Stimulated activated CD8-positive, alpha-beta memory T cell treated with anti-CD3 and anti-CD28 coated beads, Interleukin-4, amount 100 ng/mL, for 1 hour (primary cell): ENCODE data around the gene ERMP1.
"Not testable (repeated sequence)": the region's sequence is repeated elsewhere in the genome, so short reads cannot be mapped to it uniquely, and the experiment has no call there.

ENCODE experiments used
- DNase-seq, 2 donors: peaks; one replicate each; pipeline ENCODE4 v3.0.0-alpha.2; 2020; ENCODE audit warnings: low read depth in 2 of 2, low spot score in 1 of 2

The ERMP1 gene, protein sequence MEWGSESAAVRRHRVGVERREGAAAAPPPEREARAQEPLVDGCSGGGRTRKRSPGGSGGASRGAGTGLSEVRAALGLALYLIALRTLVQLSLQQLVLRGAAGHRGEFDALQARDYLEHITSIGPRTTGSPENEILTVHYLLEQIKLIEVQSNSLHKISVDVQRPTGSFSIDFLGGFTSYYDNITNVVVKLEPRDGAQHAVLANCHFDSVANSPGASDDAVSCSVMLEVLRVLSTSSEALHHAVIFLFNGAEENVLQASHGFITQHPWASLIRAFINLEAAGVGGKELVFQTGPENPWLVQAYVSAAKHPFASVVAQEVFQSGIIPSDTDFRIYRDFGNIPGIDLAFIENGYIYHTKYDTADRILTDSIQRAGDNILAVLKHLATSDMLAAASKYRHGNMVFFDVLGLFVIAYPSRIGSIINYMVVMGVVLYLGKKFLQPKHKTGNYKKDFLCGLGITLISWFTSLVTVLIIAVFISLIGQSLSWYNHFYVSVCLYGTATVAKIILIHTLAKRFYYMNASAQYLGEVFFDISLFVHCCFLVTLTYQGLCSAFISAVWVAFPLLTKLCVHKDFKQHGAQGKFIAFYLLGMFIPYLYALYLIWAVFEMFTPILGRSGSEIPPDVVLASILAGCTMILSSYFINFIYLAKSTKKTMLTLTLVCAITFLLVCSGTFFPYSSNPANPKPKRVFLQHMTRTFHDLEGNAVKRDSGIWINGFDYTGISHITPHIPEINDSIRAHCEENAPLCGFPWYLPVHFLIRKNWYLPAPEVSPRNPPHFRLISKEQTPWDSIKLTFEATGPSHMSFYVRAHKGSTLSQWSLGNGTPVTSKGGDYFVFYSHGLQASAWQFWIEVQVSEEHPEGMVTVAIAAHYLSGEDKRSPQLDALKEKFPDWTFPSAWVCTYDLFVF

DNA sequence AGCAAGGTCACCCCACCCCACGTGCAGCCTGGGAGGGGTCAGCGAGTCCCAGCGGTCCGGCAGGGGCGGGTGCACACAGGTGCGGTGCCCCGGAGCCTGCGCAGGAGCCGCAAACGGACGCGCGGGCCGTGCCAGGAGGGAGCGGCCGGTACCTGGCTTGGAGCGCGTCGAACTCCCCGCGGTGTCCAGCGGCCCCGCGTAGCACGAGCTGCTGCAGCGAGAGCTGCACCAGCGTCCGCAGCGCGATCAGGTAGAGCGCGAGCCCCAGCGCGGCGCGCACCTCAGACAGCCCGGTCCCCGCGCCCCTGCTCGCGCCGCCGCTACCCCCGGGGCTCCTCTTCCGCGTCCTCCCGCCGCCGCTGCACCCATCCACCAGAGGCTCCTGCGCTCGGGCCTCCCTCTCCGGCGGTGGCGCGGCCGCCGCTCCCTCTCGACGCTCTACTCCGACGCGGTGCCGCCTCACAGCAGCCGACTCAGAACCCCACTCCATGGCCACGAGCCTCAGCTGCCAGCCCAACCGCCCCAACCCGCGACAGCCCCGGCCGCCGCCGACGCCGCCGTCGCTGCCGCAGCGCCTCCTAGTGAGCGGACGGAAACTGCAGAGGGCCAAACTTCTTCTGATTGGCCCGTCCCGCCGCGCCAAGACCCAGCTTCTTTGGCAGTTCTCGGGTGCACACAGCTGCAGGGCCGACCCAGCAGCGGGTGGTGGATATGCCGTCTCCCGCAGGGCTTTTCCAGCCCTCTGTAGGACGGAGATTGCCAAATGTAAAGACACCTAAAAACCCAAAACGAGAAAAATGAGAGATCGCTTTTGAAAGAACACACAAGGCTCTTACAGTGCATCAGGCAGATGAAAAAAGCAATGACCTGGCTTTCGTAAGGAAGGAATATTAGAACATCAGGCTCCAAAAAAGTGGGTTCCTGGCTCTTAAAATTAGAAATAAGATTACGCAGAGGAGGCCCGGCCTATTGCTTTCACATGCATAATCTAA is at the start of gene ERMP1:
Gene ERMP1, minus strand, starts transcription at position 580 of the 992 bp plus-strand sequence. Its CDS starts 90 bp downstream, at position 490.
- peak; percentile 75 to 82 for DNase-seq

DNA sequence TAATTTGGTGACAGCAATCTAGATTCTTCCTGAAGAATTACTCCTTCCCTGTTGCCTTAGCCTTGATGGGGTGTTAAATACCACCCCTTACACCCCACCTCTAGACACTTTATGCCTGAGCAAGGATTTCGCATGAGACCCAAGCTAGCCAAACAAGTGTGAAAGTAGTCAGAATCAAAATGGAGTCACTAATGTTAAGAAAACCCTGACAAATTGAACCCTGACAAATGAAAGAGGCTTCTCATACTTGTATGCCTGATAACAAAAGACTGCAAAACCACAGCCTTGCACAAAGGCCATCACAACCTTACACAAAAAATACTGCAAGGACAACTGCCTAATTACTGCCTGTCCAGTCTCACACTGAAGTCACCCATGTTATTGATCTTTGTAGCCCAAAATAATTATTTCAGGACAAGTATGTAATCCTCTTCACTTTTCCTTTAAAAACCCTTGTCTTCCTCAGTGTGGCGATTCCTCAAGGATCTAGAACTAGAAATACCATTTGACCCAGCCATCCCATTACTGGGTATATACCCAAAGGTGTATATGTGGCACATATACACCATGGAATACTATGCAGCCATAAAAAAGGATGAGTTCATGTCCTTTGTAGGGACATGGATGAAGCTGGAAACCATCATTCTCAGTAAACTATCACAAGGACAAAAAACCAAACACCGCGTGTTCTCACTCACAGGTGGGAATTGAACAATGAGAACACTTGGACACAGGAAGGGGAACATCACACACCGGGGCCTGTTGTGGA is 49.5 kb upstream of the ERMP1 start:
- not testable (repeated sequence) for DNase-seq

DNA sequence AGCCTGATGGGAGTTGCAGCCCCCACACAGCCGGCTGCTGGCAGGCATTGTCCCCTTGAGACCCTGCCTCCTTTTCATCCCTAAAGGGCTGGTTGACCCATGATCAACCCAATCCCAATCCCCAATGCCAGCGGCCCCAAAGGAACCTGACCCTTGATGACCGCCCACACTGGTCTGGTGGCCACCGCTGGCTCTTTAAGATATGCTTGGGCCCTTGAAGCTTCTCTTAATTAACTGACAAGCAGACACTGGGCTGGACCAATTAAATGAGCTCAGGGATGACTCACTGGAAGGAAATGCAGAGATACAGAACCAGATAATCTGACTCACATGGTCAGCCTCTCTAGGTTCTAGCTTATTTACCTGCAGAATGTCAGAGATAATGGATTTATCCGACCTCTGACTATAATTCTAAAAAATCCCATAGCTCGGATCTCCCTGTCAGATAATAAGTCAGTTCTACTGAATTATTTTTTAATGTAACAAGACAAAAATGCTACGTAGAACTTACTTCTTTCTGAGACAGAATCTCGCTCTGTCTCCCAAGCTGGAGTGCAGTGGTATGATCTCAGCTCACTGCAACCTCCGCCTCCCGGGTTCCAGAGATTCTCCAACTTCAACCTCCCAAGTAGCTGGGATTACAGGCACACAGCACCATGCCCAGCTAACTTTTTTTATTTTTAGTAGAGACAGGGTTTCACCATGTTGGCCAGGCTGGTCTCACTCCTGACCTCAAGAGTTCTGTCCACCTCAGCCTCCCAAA is 46.7 kb upstream of the ERMP1 start:
- no peak for DNase-seq

DNA sequence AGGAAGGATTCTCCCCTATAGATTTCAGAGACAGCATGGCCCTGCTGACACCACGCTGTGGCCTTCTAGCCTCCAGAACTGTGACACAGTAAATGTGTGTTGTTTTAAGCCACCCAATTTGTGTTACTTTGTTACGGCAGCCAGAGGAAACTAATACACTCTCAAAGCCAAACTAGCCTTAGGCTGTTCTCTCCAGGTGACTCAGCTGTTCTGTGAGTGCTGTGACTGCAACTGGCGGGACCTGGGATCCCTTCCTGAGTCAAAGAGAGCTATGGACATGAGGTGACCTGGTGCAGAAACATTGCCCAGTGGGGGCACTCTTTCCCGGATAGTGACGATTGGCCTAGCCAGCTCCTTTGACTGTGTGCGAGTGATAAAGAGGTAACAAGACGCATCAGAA is 43.8 kb upstream of the ERMP1 start:
- DNase-seq, result no peak

DNA sequence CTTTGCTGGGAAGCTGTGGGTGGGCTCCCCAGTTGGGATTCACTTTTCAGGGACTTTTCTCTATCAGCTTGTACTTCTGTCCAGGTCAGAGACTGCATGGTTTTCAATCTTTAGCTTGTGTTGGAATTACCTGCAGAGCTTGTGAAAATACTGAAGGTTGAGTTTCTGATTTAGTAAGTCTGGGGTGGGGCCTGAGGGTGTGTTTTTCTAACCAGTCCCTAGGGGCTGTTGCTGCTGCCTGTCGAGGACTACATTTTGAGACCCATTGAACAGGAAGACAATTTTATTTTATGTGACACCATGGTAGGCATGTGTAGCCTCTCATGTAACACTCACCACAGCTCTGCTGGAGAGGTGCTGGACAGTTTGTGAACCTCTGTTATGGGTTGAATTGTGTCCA is 43.1 kb upstream of the ERMP1 start:
- no peak for DNase-seq

DNA sequence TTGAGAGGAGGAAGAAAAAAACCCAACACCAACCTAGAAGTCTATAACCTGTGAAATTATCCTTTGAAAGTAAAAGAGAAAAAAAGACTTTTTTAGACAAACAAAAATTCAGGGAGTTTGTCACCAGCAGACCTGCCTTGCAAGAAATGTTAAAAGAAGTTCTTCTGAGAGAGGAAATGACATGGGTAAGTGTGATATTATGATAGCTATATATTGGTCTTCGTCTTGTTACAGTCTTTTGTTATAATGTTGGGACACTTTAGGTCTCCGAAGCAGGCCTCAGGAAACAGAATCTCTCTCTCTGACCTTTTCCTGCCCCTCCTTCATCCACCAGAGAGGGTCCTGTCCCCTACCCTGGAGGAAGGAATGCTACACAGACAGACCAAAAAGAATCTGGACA is 41.1 kb upstream of the ERMP1 start:
- DNase-seq, result no peak

DNA sequence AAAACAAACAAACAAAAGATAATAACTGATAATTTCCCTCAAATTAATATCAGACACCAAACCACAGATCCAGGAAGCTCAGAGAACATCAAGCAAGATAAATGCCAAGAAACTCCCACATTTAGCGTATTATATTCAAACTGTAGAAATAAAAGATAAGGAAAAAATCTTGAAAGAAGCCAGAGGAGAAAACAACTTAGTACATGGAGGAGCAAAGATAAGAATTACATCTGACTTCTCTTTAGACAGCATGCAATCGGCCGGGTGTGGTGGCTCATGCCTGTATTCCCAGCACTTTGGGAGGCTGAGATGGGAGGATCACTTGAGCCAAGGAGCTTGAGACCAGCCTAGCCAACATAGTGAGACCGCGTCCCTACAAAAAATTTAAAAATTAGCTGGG is 40.5 kb upstream of the ERMP1 start:
- no peak for DNase-seq

DNA sequence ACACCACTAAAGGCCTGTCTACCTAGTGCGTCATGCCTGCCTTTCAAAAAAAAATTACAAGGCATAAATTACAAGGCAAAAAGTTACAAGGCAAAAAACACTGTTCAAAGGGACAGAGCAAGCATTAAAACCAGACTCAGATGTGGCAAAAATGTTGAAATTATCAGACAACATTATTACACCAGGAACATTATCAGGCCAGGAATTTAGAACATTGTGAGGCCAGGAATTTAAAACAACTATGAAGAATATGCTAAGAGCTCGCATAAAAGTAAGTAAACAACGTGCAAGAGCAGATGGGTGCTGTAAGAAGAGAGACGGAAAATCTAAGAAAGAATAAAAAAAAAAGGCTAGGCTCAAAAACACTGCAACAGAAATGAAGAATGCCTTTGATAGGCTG is 39.6 kb upstream of the ERMP1 start:
- DNase-seq, result no peak

DNA sequence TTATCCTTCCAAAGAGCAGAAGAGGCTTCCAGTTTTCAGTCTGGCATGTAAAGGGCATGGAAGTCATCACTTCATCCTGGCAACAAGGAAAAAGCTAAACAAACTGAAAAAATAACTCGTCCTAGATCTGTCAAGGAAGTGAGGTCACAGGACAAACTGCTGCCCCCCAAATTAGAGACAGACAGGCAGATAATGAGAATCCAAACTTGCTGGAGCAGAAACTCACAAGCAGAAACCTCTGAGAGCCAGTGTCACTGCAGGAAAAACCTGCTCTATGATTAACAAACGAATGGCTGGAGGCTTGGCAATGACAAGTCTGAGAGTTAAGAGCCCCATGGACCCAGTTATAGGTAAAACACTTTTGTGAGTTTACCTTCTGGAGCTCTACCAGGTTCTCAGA is 38.9 kb upstream of the ERMP1 start:
- no peak for DNase-seq

DNA sequence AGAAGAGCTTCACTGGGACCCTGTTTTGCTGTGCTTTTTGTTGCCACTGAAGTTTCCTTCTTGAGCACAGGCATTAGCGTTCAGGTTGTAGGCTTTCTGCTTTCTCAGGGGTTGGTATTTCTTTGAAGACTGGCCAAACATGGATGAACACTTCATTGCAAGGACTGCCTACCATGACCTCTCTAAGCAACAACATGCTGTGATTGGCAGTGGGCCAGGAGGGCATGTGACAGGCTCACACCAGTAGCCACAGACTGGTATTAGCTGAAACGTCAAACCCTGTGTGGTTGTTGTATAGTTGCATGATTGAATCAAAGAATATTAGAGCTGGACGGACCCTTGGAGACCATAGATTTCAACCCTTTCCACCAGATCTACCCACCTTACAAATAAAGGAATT is 37.8 kb upstream of the ERMP1 start:
- DNase-seq, result no peak

DNA sequence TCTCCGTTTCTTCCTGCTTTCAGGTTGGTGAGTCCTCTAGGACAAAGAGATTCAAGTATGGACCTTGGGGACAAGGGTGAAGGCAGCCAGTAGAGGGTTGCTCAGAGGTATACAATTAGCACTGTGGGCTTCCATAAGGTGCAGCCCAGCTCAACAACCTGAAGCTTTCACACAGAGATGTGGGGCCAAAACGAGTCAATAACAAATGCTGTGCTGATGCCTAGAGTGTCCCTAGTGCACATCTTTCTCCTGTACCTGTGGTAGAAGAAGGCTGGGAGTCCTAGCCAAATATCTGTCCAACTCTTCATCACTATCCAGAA is 37.1 kb upstream of the ERMP1 start:
- DNase-seq, result no peak

DNA sequence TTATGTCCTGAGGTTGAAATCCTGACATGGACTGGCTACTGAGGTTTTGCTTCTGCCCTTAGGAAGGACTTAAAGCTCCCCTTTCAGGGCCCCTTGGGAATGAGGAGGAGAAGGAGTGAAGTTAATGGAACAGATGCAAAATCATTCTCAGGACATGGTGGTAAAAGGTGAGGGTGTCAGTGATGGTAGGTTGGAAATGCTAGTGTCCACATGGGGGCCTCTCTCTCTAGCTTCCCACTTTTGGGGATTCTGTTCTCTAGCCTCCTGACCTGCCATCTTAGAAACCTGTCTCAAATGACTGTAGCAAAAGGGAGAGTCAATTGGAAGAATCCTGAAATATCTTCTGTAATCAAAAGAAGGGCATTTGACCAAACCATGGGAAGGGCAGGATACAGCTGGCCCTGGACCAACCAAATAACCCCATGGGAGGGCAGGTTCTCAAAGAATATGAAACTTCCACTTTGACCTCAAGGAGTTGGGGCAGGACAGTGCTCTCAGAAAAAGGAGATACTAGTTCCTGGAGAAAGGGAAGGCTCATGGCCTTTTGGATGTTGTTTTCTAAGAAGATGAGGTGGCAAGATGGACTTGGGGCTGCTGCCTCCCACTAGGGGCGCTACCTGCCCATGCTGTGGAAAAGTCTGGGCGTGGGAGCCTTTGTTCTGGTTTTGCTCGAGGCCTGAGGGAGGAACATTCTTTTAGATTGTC is 36.5 kb upstream of the ERMP1 start:
- no peak for DNase-seq

DNA sequence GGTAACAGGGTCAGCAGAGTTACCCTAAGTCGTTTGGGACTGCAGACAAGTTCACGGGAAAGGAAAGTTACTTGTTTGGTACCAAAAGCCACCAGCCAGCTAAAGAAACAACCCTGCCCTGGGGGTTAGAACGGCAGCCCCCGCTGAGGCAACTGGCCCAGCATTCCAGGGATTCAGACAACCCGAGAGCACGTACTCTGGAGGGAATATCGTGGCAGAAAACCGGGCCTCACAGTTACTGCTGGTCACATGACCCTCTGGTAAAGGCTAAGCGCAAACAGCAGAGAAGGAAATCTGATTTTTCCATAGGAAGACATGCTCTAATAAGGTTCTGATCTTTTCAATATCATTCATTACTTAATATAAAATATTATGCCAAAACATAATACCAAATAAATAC is 35.3 kb upstream of the ERMP1 start:
- DNase-seq, result no peak

DNA sequence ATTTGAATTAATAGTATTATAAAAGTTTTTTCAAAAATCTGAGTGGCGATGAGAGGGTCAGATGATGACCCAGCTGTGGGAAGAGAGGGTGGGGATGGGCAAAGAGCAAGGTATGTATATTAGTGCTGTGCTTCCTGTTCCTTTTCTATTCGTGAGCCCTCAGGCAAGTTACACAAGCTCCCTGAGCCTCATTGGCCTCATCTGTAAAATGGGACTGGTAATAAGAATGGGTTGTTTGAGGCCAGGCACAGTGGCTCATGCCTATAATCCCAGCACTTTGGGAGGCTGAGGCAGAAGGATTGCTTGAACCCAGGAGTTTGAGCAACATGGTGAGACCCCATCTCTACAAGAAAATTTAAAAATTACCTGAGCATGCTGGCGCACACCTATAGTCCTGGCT is 33.8 kb upstream of the ERMP1 start:
- DNase-seq, result no peak

DNA sequence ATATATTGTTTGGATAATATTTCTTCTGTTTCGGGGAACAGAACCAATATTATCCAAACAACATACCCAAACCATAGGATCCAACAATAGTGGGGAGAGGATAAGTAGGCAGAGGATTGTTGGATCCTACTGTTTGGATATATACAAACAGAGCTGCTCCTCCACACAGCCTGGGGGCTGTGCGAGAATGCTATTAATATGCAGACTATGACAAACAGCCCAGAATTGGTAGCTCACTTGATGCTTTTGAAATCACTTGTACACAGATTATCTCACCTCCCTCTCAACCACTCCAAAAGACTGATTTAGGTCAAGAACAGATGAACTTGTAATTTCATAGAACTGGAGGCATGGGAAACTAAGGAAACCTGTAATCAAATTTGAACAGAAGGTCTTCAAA is 33.4 kb upstream of the ERMP1 start:
- no peak for DNase-seq

DNA sequence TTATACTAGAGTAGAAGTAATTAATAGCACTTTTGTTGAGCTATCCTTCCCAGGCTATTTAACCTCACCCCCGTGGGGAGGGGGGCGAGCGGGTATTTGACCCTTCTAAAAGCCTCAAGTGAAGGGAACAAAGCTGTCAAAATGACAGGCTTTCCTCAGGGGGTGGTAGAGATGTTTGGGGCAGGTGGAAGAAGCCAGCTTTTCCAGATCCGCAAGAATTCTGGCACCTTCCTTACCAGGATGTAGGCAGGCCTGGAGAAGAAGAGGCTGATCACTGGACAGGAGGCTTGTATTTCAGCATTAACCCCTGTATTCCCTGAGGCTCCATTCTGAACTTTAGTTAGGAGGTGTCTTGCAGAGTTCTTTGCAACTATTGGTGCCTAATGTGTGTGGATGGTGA is 31.5 kb upstream of the ERMP1 start:
- DNase-seq, result no peak

DNA sequence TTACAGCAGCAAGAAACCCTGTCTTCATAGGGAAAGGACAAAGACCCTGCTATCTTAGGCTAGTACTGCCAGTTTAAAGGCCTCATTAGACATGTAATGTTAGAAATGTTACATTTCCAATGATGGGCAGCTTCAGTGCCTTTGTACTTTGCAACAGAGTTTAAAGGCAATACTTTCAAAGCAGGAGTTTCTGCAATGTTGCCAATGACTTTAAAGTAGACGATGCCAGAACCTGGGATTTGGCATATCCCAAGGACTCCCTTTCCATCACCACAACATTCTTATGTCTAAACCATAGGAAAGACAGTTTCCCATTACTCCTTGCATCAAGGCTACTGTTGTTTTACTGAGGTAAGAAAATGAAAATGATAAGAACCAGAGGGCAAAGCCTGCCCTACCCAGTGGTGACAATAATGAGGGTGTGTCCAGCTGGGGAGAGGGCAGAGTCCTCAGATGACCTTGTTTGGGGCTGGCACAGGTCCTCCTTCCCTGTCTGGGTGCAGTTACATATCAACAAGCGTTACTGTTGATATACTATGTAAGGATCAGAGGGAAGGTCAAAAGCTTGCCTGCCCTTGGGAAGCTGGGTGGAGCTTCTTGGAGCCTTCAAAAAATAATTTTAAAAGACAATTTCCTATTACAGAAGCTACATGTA is 30.3 kb upstream of the ERMP1 start:
- no peak for DNase-seq

DNA sequence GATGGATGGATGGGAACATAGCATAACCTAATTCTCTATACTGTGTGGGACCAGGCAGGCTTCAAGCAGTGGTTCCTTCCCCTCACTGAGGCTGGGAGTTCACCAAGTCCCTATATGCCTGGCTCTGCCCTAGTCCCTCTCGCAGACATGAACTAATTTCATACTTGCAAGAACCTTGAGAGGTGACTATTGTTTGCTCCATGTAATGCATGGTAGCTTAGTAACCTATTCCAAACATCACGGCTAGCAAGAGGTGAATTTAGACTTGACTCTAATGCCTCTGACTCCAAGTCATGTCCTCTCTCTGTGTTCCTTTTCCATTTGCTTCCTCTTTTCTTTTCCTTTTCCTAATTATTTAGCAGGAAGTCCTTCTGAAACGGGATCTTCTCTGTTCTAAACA is 25.9 kb upstream of the ERMP1 start:
- no peak for DNase-seq

DNA sequence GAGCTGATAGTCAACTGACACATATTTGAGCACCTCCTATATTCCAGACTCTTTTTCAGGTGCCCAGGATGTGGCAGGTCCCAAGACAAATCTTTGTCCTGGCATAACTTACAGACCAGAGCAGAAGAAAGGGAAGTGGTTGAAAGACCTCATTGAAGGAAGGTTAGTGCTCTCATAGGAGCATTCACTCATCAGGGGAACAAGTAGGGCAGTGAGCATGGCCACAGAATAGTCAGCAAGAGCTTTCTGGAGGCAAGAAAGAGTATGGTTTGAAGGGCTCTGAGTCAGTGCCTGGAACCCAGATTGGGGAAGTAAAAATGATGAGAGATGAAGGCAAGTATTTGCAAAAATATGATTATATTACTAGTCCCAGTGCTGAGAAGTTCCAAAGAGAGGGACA is 25.0 kb upstream of the ERMP1 start:
- DNase-seq, result no peak
